ENCODE data around the gene VPS4B. TPM values are rescaled to one million over a fixed set of nuclear protein-coding genes. Genes with fewer than 3 reads are reported as not detected.
"Not testable (repeated sequence)": the region's sequence is repeated elsewhere in the genome, so short reads cannot be mapped to it uniquely, and the experiment has no call there.

Gene VPS4B
- total RNA-seq, 1 donor from 2014 or later: 65.5 TPM

DNA sequence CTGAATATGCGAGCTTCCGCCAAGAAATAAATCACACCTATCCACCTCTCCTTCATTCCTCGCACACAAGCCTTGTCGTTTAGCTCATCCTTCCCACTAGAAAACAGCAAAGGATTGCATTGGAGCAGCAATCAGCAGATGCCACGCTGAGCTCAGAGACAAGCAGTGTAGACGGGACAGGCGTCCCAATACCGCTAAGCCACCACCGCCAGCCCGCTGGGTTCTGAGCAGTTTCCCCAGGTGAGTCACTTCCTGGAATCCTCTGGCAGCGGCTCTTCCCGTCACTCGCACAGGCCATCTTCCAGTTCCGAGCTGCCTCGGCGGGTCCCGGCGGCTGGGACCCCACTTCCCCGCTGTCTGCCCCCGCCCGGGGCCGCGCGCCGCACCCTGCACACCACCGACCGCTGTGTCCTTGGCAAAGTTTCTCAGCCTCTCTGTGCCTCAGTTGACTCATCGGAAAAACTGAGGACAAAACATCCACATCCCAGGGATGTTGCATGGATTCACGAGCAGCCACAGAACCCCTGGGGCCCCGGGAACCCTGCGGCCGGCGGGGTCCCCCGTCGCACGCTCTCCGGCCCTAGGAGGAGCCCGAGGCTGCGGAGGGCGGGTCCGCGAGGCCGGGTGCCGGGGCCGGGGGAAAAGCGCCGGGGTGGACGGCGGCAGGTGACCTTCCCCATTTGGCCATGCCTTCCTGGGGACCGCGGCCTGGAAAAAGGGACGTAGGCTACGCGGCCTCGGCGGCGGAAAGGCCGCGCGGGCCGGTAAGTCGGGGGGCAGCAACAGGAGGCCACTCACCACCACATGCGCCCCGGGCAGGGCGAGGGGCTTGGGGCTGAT, 55.8 kb downstream of the VPS4B start:
- peaks cover 8% of the 10 kb centered on the region for H3K4me1 Mint-ChIP-seq (ENCODE audit: low read depth, unreplicated experiment)
- Histone ChIP-seq H2AFZ (ENCODE audit: low read depth, low read length) (peak overlapping the region; percentile 83), H3K27me3 (ENCODE audit: insufficient read depth, low read length) (no peaks in the 10 kb centered on the region), H3K4me3 (ENCODE audit: insufficient read depth, low read depth, low read length) (peak overlapping the region; percentile 90), H4K20me1 (ENCODE audit: insufficient read depth, low read length) (peaks cover 24% of the 10 kb centered on the region), H3K79me2 (ENCODE audit: insufficient read depth, low read length) (peaks cover 47% of the 10 kb centered on the region), H3K9me3 (ENCODE audit: insufficient read depth, low read depth, low read length) (no peaks in the 10 kb centered on the region), H3K27ac (ENCODE audit: low read depth, low read length) (peak overlapping the region; percentile 93), H3K4me2 (ENCODE audit: low read length) (peak overlapping the region; percentile 96), H3K4me1 (ENCODE audit: insufficient read depth, low read length) (peaks cover 6% of the 10 kb centered on the region), H3K36me3 (ENCODE audit: insufficient read depth, low read length) (peaks cover 6% of the 10 kb centered on the region), H3K9ac (ENCODE audit: low read length) (peak overlapping the region; percentile 96)
- peaks cover 8% of the 10 kb centered on the region for H3K36me3 Mint-ChIP-seq (ENCODE audit: low read depth, unreplicated experiment)
- TF ChIP-seq CTCF (IDR thresholded peaks at IDR 0.05; ENCODE audit: insufficient read depth, low read depth, low read length) (no peak), EZH2 (IDR thresholded peaks at IDR 0.05; ENCODE audit: insufficient read depth, low read length) (no peak)
- DNase-seq (ENCODE audit: low read depth) (peak; percentile 63), FAIRE-seq (no peak)
- H3K27ac Mint-ChIP-seq (ENCODE audit: unreplicated experiment): peak overlapping the region; percentile 89
- H3K27me3 Mint-ChIP-seq (ENCODE audit: low read depth, unreplicated experiment): no peaks in the 10 kb centered on the region
- H3K9me3 Mint-ChIP-seq (ENCODE audit: unreplicated experiment): no peaks in the 10 kb centered on the region
- H3K4me3 Mint-ChIP-seq (ENCODE audit: unreplicated experiment): peak overlapping the region; percentile 97

DNA sequence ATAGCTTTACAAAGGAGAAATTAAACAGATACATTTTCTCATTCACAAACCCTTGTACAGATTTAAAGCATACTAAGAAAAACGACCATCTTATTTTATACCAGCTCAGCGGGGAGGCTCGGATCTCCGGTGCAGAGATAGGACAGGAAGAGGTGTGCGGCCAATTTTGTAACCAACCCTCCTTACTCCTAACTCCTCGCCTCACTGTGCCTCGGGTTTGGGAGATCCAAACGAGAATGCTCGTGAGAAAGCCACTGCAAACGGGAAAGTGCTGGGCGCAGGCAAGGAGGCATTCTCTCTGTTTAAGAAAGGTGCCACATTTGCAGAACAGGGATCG, 56.4 kb downstream of the VPS4B start:
- Histone ChIP-seq H3K79me2 (ENCODE audit: insufficient read depth, low read length) (peaks cover 47% of the 10 kb centered on the region), H3K27ac (ENCODE audit: low read depth, low read length) (peak overlapping the region; percentile 93), H3K4me2 (ENCODE audit: low read length) (peak overlapping the region; percentile 96), H3K9ac (ENCODE audit: low read length) (peak overlapping the region; percentile 96), H3K36me3 (ENCODE audit: insufficient read depth, low read length) (peaks cover 6% of the 10 kb centered on the region), H2AFZ (ENCODE audit: low read depth, low read length) (peak overlapping the region; percentile 83), H3K9me3 (ENCODE audit: insufficient read depth, low read depth, low read length) (no peaks in the 10 kb centered on the region), H3K4me3 (ENCODE audit: insufficient read depth, low read depth, low read length) (peak overlapping the region; percentile 90), H3K27me3 (ENCODE audit: insufficient read depth, low read length) (no peaks in the 10 kb centered on the region), H4K20me1 (ENCODE audit: insufficient read depth, low read length) (peaks cover 24% of the 10 kb centered on the region), H3K4me1 (ENCODE audit: insufficient read depth, low read length) (peaks cover 6% of the 10 kb centered on the region)
- DNase-seq (ENCODE audit: low read depth) (no peak), FAIRE-seq (no peak)
- peak overlapping the region; percentile 97 for H3K4me3 Mint-ChIP-seq (ENCODE audit: unreplicated experiment)
- H3K27me3 Mint-ChIP-seq (ENCODE audit: low read depth, unreplicated experiment): no peaks in the 10 kb centered on the region
- TF ChIP-seq CTCF (IDR thresholded peaks at IDR 0.05; ENCODE audit: insufficient read depth, low read depth, low read length) (no peak), EZH2 (IDR thresholded peaks at IDR 0.05; ENCODE audit: insufficient read depth, low read length) (no peak)
- H3K9me3 Mint-ChIP-seq (ENCODE audit: unreplicated experiment): no peaks in the 10 kb centered on the region
- H3K4me1 Mint-ChIP-seq (ENCODE audit: low read depth, unreplicated experiment): peaks cover 8% of the 10 kb centered on the region
- peaks cover 8% of the 10 kb centered on the region for H3K36me3 Mint-ChIP-seq (ENCODE audit: low read depth, unreplicated experiment)
- peak overlapping the region; percentile 89 for H3K27ac Mint-ChIP-seq (ENCODE audit: unreplicated experiment)

GRCh38 chr18:63363951-63364350, 58.3 kb downstream of the VPS4B start:
- Histone ChIP-seq H4K20me1 (ENCODE audit: insufficient read depth, low read length) (peaks cover 24% of the 10 kb centered on the region), H3K27ac (ENCODE audit: low read depth, low read length) (no peak overlapping the region), H3K9me3 (ENCODE audit: insufficient read depth, low read depth, low read length) (no peaks in the 10 kb centered on the region), H3K9ac (ENCODE audit: low read length) (no peak overlapping the region), H3K4me2 (ENCODE audit: low read length) (no peak overlapping the region), H2AFZ (ENCODE audit: low read depth, low read length) (no peak overlapping the region), H3K79me2 (ENCODE audit: insufficient read depth, low read length) (peaks cover 47% of the 10 kb centered on the region), H3K27me3 (ENCODE audit: insufficient read depth, low read length) (no peaks in the 10 kb centered on the region), H3K4me1 (ENCODE audit: insufficient read depth, low read length) (peaks cover 6% of the 10 kb centered on the region), H3K36me3 (ENCODE audit: insufficient read depth, low read length) (peaks cover 18% of the 10 kb centered on the region), H3K4me3 (ENCODE audit: insufficient read depth, low read depth, low read length) (no peak overlapping the region)
- peaks cover 8% of the 10 kb centered on the region for H3K4me1 Mint-ChIP-seq (ENCODE audit: low read depth, unreplicated experiment)
- TF ChIP-seq CTCF (IDR thresholded peaks at IDR 0.05; ENCODE audit: insufficient read depth, low read depth, low read length) (no peak), EZH2 (IDR thresholded peaks at IDR 0.05; ENCODE audit: insufficient read depth, low read length) (no peak)
- H3K9me3 Mint-ChIP-seq (ENCODE audit: unreplicated experiment): no peaks in the 10 kb centered on the region
- H3K4me3 Mint-ChIP-seq (ENCODE audit: unreplicated experiment): no peak overlapping the region
- no peaks in the 10 kb centered on the region for H3K27me3 Mint-ChIP-seq (ENCODE audit: low read depth, unreplicated experiment)
- FAIRE-seq (no peak), DNase-seq (ENCODE audit: low read depth) (no peak)
- H3K27ac Mint-ChIP-seq (ENCODE audit: unreplicated experiment): no peak overlapping the region
- H3K36me3 Mint-ChIP-seq (ENCODE audit: low read depth, unreplicated experiment): peaks cover 7% of the 10 kb centered on the region

GRCh38 chr18:63363420-63363819, 58.9 kb downstream of the VPS4B start:
- H3K27ac ChIP-seq (ENCODE audit: low read depth, low read length); H3K9me3 ChIP-seq (ENCODE audit: insufficient read depth, low read depth, low read length); H3K36me3 Mint-ChIP-seq (ENCODE audit: low read depth, unreplicated experiment); H3K4me1 Mint-ChIP-seq (ENCODE audit: low read depth, unreplicated experiment); H3K27me3 ChIP-seq (ENCODE audit: insufficient read depth, low read length); H3K4me1 ChIP-seq (ENCODE audit: insufficient read depth, low read length); H3K9me3 Mint-ChIP-seq (ENCODE audit: unreplicated experiment); H3K4me3 ChIP-seq (ENCODE audit: insufficient read depth, low read depth, low read length); H3K27me3 Mint-ChIP-seq (ENCODE audit: low read depth, unreplicated experiment); H3K4me2 ChIP-seq (ENCODE audit: low read length); H2AFZ ChIP-seq (ENCODE audit: low read depth, low read length); H3K27ac Mint-ChIP-seq (ENCODE audit: unreplicated experiment); H3K4me3 Mint-ChIP-seq (ENCODE audit: unreplicated experiment); H3K9ac ChIP-seq (ENCODE audit: low read length); FAIRE-seq; DNase-seq (ENCODE audit: low read depth): not testable (repeated sequence)
- H3K36me3 ChIP-seq (ENCODE audit: insufficient read depth, low read length): peaks cover 18% of the 10 kb centered on the region
- peaks cover 24% of the 10 kb centered on the region for H4K20me1 ChIP-seq (ENCODE audit: insufficient read depth, low read length)
- H3K79me2 ChIP-seq (ENCODE audit: insufficient read depth, low read length): peaks cover 47% of the 10 kb centered on the region

Measured in astrocyte (in vitro differentiated cells and primary cell).